ENCODE results near the gene KIF26A.

DNA sequence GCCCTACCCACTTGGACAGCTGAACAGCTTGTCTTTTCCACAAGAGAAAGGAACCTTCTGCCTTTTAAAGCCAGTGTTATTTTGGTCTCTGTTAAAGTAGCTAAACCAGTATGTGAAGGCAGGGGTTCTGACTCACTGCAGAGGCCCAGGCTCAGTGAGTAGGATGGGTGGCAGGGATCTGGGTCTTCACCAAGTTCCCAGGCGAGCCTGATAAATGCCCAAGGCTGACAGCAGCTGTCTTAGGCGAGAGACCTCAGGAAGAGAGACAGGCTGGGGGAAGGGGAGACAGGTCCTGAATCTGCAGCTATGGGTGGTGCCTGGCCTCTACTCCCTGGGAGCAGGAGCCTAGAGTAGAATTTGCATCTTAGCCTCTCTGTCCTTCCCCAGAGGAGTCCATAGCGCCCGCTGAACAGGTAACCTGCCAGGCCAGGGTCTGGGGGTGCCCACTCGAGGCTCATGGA, 18.1 kb upstream of the KIF26A start:
- TF ChIP-seq, protein P1, sequence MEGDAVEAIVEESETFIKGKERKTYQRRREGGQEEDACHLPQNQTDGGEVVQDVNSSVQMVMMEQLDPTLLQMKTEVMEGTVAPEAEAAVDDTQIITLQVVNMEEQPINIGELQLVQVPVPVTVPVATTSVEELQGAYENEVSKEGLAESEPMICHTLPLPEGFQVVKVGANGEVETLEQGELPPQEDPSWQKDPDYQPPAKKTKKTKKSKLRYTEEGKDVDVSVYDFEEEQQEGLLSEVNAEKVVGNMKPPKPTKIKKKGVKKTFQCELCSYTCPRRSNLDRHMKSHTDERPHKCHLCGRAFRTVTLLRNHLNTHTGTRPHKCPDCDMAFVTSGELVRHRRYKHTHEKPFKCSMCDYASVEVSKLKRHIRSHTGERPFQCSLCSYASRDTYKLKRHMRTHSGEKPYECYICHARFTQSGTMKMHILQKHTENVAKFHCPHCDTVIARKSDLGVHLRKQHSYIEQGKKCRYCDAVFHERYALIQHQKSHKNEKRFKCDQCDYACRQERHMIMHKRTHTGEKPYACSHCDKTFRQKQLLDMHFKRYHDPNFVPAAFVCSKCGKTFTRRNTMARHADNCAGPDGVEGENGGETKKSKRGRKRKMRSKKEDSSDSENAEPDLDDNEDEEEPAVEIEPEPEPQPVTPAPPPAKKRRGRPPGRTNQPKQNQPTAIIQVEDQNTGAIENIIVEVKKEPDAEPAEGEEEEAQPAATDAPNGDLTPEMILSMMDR (IDR thresholded peaks at IDR 0.05) = no peak
- TF ChIP-seq EZH2phosphoT487 (IDR thresholded peaks at IDR 0.05; ENCODE audit: borderline replicate concordance, low read depth) = no peak
- no peak for TF ChIP-seq POLR2AphosphoS5 (IDR thresholded peaks at IDR 0.05; ENCODE audit: low read depth, low read length)
- TF ChIP-seq SMC3 (IDR thresholded peaks at IDR 0.05; ENCODE audit: low read depth, low read length) = no peak

Measured in SK-N-SH (cell line).